ENCODE measurements around the gene PSORS1C2.

GRCh38 chr6:31110825-31111582, 27.9 kb downstream of the PSORS1C2 start:
- TF ChIP-seq POLR2A (IDR thresholded peaks at IDR 0.05): no peak
- TF ChIP-seq CTCF (IDR thresholded peaks at IDR 0.05): no peak

Data from testis (tissue), 2 donors.